GM18526 (cell line): ENCODE data around the gene TMEM198.

Experiments
- POLR2A ChIP-seq: IDR thresholded peaks from 3 replicates; pipeline ENCODE4 v1.6.1; 2011; ENCODE audit not compliant: insufficient read length; ENCODE audit errors: extremely low read depth

The TMEM198 gene

GRCh38 chr2:219570194-219570923, 26.5 kb downstream of the TMEM198 start:
- TF ChIP-seq POLR2A: no peak

DNA sequence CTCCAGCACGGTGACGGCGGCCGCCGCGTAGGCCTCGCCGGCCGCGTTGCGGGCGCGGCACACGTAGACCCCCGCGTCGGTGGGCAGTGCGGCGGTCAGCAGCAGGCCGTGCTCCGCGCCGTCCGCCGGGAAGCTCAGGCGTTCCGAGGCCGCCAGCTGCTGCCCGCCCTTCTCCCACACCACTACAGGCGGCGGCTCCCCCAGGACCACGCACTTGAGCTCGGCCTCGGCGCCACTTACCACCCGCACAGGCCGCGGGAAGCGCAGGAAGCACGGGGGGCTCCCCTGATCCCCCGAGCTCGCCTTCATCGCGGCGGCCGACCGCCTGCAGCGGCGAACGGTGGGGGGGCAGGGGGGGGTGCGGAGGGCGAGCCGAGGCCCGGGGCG, 27.1 kb downstream of the TMEM198 start:
- TF ChIP-seq POLR2A: no peak

DNA sequence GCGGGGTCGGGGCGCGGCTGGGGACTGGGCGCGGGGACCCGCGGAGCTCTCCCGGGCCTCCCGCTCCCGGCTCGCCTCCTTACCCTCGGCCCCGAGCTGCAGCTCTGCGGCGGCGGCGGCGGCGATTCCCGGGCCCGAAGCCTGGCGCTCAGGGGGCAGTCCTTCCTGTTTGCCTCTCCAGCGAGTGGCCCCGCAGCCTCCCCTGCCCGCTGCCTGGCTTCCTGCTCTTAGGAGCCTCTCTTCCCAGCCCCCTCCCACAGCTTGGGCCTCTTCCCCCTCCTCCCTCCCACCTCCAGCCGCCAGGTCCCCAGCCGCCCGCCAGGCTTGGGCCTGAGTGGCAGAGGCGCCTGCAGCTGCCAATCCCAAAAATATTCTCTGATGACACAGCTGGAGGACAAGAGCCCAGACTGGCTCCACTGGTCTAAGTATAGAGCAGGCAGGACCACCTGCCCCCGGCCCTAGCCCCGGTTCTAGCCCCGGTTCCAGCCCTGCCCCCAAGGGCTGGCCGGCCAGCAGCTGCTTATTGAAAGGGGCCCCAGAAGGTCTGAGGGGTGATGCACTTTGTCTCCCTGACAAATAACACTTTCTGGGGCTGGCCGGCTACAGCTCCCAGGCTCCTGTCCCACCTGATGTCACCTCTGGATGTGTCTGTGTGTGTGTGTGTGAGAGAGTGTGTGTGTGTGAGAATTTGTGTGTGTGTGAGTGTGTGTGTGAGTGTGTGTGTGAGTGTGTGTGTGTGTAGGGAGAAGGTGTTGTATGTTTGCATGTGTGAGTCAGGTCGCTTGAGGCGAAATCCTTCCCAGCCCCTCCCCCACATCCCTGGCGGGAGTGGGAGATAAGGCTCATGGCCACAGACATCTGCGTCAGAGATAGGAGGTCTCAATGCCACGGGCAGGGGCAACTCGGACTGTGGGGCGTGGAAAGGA, 27.7 kb downstream of the TMEM198 start, which contains the start of gene OBSL1:
Gene OBSL1 (minus strand): TSS at position 229 of the 926 bp plus-strand sequence. CDS start 307 bp downstream, outside the sequence.
- no peak for TF ChIP-seq POLR2A

DNA sequence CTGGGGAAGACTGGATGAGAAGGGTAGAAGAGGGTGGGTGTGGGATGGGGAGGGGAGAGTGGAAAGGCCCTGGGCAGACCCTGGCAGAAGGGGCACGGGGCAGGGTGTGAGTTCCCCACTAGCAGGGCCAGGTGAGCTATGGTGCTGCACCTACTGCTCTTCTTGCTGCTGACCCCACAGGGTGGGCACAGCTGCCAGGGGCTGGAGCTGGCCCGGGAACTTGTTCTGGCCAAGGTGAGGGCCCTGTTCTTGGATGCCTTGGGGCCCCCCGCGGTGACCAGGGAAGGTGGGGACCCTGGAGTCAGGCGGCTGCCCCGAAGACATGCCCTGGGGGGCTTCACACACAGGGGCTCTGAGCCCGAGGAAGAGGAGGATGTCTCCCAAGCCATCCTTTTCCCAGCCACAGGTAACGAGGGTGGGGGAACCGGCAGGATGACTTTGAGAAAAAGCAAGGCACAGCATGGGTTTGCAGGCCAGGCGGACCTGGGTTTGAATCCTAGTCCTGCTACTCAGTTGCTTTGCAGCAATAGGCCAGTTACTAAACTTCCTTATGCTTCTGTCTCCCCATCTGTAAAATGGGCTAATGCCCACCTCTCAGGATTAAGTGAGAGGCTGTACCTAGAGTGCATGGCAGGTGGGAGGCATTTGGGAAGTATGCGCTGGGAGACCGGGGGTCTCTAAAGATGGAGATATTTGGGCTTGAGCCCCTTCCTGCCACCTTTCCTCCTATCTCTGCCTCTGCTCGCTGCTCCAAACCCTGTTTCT, 28.6 kb downstream of the TMEM198 start, which contains the start of gene INHA:
Gene INHA (plus strand): TSS at position 74 of the 765 bp plus-strand sequence. CDS start 65 bp downstream, at position 139.
- no peak for TF ChIP-seq POLR2A

GRCh38 chr2:219573166-219573565, 29.3 kb downstream of the TMEM198 start:
- no peak for TF ChIP-seq POLR2A

DNA sequence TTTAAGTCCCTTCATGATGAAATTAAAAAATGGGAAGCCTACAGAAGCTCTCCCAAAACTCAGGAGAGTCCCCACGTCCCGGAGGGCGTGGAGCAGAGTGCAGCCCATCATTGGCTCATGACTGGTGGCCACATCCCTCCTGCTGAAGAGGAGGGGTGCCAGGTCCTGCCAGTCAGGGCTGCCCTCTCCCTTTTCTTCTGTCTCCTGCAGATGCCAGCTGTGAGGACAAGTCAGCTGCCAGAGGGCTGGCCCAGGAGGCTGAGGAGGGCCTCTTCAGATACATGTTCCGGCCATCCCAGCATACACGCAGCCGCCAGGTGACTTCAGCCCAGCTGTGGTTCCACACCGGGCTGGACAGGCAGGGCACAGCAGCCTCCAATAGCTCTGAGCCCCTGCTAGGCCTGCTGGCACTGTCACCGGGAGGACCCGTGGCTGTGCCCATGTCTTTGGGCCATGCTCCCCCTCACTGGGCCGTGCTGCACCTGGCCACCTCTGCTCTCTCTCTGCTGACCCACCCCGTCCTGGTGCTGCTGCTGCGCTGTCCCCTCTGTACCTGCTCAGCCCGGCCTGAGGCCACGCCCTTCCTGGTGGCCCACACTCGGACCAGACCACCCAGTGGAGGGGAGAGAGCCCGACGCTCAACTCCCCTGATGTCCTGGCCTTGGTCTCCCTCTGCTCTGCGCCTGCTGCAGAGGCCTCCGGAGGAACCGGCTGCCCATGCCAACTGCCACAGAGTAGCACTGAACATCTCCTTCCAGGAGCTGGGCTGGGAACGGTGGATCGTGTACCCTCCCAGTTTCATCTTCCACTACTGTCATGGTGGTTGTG, 30.9 kb downstream of the TMEM198 start:
- no peak for TF ChIP-seq POLR2A

- TF ChIP-seq POLR2A: no peak
These were observed 32.0 kb downstream of the TMEM198 start for GRCh38 chr2:219575566-219576504.

GRCh38 chr2:219576505-219577388, 32.9 kb downstream of the TMEM198 start:
- no peak for TF ChIP-seq POLR2A

DNA sequence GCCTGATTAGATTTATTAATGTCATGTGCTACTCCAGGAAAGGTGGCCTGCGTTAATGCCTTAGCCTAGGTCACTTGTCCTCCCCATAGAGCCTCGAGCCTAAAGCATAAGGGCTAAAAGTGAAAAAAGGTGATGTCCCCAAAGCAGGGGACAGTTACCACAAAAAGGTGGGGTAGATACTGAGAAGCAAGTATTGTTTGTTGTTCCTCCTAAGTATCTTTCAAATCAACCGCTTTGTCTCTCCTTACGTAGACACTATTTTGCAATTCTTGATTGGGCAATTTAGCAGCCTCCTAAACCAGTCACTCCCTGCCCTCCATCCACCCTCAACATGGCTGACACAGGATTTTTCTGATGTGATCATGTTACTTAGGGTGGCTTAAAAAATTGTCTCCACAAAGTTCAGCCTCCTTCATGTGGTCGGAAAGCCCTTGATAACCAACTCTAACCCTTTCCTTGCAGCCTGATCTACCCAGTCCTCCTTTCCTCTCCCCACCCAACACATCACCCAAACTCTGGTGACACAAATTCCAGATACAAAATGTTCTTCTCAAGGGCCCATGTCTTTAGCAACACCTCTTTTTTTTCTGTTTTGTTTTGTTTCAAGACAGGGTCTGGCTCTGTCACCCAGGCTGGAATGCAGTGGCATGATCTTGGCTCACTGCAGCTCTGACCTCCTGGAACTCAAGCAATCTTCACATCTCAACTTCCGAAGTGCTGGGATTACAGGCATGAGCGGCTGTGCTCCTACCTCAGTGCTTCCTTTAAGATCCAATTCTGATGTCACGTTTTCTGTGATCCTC, 35.2 kb downstream of the TMEM198 start:
- TF ChIP-seq POLR2A: no peak

DNA sequence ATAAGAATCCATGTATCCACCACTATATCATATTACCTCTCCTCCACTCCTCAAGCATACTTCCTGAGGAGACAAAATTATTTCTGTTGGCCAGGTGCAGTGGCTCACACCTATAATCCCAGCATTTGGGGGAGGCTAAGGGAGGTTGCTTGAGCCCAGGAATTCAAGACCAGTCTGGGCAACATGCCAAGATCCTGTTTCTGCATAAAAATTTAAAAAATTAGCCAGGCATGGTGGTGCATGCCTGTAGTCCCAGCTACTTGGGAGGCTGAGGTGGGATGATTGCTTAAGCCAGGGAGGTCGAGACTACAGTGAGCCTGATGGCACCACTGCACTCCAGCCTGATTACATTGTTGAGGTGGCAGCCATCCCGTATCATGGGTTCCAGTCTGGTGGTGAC, 37.5 kb downstream of the TMEM198 start:
- no peak for TF ChIP-seq POLR2A

- no peak for TF ChIP-seq POLR2A
These were observed 47.3 kb downstream of the TMEM198 start for GRCh38 chr2:219591091-219591490.

DNA sequence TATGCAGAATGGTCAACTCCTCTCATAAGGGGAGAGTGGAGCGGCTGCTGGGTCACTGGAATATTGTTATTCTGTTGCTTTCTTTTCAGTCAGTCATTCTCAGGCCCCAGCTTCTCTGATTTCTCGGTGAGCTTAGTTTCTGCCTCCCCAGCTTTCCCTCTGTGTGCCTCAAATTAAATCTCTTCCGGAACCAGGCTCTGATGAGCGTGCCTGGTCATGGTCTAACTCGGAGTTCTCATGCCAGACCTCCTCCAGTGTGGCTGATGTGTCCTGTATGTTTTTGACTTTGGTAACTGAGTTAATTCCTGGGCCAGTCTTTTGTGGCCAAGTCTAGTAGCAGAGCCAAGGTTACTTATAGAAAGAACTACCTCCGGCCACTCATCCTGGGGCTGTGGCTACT, 48.9 kb downstream of the TMEM198 start:
- TF ChIP-seq POLR2A: no peak

- TF ChIP-seq POLR2A: no peak
These were observed 49.3 kb downstream of the TMEM198 start for GRCh38 chr2:219593154-219593553.
